NCI-H1930 (cell line): Measurements from ENCODE around the gene AR.
"Not testable (repeated sequence)": the region's sequence is repeated elsewhere in the genome, so short reads cannot be mapped to it uniquely, and the experiment has no call there.

Experiments
- DNase-seq, 2 experiments: peaks; one replicate each; lab custom pipeline; 2025; lab: John Stamatoyannopoulos, UW

Gene AR

GRCh38 chrX:67648361-67648760 lies 104.5 kb downstream of the AR start:
- no peak for DNase-seq

- no peak for DNase-seq
Observed at GRCh38 chrX:67651437-67652142, 107.8 kb downstream of the AR start.

- no peak for DNase-seq
Observed at GRCh38 chrX:67652543-67652942, 108.7 kb downstream of the AR start.

- no peak for DNase-seq
Observed at GRCh38 chrX:67654301-67654700, 110.5 kb downstream of the AR start.

GRCh38 chrX:67665583-67665982 lies 121.8 kb downstream of the AR start:
- DNase-seq: no peak

- DNase-seq: not testable (repeated sequence)
Observed at GRCh38 chrX:67670717-67671116, 126.9 kb downstream of the AR start.

GRCh38 chrX:67673741-67674274 lies 130.0 kb downstream of the AR start:
- no peak for DNase-seq

GRCh38 chrX:67674741-67675140 lies 130.9 kb downstream of the AR start:
- DNase-seq: no peak

- DNase-seq: no peak
Observed at GRCh38 chrX:67684136-67684535, 140.3 kb downstream of the AR start.

GRCh38 chrX:67692246-67692645 lies 148.4 kb downstream of the AR start:
- DNase-seq: no peak

GRCh38 chrX:67693928-67694327 lies 150.1 kb downstream of the AR start:
- DNase-seq: no peak

- no peak for DNase-seq
Observed at GRCh38 chrX:67697452-67697851, 153.6 kb downstream of the AR start.

- DNase-seq: no peak
Observed at GRCh38 chrX:67700602-67701001, 156.8 kb downstream of the AR start.

- DNase-seq: no peak
Observed at GRCh38 chrX:67714004-67714403, 170.2 kb downstream of the AR start.

- DNase-seq: no peak
Observed at GRCh38 chrX:67717571-67717970, 173.8 kb downstream of the AR start.

- no peak for DNase-seq
Observed at GRCh38 chrX:67718926-67719325, 175.1 kb downstream of the AR start.

- DNase-seq: no peak
Observed at GRCh38 chrX:67720344-67720743, 176.5 kb downstream of the AR start.

GRCh38 chrX:67721321-67721720 lies 177.5 kb downstream of the AR start:
- no peak for DNase-seq

GRCh38 chrX:67723580-67724351 lies 179.9 kb downstream of the AR start:
- no peak for DNase-seq

- DNase-seq: no peak
Observed at GRCh38 chrX:67724359-67725110, 180.7 kb downstream of the AR start.

GRCh38 chrX:67725471-67725870 lies 181.7 kb downstream of the AR start:
- DNase-seq: no peak

GRCh38 chrX:67726018-67726417 lies 182.2 kb downstream of the AR start:
- no peak for DNase-seq

GRCh38 chrX:67727576-67727975 lies 183.8 kb downstream of the AR start:
- DNase-seq: no peak
